Measurements from ENCODE around the gene ABCD4. TPM values are rescaled to one million over a fixed set of nuclear protein-coding genes. Genes with fewer than 3 reads are reported as not detected.

ABCD4 gene
- total RNA-seq, 4 donors from 2014 or later: 28.9 to 49.8 (median 43.2) TPM

DNA sequence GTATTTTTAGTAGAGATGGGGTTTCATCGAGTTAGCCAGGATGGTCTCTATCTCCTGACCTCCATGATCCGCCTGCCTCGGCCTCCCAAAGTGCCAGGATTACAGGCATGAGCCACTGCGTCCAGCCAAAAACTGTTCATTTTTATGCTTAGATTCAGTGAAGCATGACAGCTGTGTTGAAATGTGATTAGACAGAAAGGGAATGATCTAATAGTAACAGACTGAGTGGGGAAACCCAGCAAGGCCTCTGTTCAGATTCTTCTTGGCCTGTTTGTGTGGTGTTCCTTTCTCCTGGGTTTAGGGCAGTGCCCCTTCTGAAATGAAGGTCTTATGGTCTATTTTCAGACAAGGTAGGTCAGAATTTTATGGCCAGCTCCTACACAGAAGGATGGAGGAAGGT is 11.8 kb upstream of the ABCD4 start:
- TF ChIP-seq, protein P1, sequence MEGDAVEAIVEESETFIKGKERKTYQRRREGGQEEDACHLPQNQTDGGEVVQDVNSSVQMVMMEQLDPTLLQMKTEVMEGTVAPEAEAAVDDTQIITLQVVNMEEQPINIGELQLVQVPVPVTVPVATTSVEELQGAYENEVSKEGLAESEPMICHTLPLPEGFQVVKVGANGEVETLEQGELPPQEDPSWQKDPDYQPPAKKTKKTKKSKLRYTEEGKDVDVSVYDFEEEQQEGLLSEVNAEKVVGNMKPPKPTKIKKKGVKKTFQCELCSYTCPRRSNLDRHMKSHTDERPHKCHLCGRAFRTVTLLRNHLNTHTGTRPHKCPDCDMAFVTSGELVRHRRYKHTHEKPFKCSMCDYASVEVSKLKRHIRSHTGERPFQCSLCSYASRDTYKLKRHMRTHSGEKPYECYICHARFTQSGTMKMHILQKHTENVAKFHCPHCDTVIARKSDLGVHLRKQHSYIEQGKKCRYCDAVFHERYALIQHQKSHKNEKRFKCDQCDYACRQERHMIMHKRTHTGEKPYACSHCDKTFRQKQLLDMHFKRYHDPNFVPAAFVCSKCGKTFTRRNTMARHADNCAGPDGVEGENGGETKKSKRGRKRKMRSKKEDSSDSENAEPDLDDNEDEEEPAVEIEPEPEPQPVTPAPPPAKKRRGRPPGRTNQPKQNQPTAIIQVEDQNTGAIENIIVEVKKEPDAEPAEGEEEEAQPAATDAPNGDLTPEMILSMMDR (IDR thresholded peaks at IDR 0.05; ENCODE audit: low read depth): no peak

DNA sequence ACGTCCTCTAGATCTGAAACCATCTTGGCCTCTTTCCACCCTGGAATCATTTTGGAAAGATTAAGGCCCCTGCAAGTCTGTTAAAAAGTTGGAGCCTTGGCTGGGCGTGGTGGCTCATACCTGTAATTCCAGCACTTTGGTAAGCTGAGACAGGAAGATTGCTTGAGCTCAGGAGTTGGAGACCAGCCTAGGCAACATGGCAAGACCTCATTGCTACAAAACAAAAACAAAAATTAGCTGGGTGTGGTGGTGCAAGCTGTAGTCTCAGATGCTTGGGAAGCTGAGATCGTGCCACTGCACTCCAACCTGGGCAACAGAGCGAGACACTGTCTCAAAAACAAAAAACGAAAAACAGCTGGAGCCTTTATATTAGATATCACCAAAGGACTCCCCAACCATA is 10.9 kb upstream of the ABCD4 start:
- TF ChIP-seq, protein P1 (IDR thresholded peaks at IDR 0.05; ENCODE audit: low read depth): no peak

DNA sequence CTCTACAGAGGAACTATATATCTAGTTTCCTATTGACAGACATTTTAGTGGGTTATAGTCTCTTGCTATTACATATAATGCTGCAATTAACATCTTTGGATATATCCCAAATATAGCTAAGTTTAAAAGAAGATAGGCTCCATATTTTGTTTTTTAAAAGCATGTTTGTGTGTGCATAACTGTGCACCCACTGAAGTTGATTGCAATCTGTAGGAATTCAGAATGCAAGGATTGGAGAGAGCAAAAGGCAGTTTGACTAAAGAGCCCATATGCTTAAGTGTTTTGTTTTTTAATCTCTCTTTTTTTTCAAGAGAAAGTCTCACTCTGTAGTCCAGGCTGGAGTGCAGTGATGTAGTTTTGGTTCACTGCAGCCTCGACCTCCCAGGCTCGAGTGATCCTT is 9.4 kb upstream of the ABCD4 start:
- TF ChIP-seq, protein P1 (IDR thresholded peaks at IDR 0.05; ENCODE audit: low read depth): no peak

DNA sequence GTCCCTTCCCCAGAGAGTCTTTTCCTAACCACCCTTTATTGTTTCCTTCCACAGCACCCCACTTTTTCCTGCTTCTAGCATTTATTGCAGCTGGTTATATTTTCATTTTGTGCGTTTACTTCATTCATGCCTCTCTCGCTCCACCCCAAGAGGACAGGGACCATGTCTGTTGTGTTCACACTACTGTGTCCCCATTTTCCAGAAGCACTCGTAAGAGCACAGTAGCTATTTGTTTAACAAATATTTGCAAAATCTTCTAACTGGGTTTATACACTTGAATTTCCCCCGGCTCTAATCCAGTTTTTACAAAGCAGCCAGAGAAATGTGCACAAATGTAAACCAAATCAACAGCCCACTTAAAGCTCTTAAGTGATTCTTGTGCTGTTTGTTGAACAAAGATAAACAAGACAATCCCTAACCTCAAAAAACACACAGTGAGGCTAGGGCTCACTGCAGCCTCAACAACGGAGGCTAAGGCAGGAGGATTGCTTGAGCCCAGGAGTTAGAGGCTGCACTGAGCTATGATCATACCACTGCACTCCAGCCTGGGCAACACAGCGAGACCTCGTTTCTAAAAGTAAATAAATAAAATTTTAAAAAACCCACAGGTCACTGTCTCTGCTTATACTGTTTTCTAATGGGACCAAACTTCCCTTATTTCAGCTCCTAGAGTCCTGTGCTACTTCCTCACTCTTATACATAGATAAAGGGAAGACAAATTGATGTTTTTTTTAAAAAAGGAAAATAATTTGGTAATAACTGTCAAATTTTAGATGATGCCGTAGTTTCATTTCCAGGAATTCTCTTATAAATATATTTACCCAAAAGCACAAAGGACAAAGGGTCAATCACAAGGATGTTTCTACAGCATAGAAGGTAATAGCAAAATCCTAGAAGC is 6.6 kb upstream of the ABCD4 start:
- TF ChIP-seq, protein P1 (IDR thresholded peaks at IDR 0.05; ENCODE audit: low read depth): no peak

DNA sequence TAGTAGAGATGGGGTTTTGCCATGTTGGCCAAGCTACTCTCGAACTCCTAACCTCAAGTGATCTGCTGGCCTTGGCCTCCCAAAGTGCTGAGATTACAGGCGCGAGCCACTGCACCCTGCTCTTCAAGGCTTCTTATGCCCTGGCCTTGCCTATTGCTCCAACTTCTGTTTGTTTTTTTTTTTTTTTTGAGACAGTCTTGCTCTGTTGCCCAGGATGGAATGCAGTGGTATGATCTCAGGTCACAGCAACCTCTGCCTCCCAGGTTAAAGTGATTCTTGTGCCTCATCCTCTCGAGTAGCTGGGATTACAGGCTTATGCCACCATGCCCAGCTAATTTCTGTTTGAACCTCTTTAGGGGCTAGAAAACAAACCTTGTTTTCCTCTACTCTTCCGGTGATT is 6.0 kb upstream of the ABCD4 start:
- TF ChIP-seq, protein P1 (IDR thresholded peaks at IDR 0.05; ENCODE audit: low read depth): no peak

DNA sequence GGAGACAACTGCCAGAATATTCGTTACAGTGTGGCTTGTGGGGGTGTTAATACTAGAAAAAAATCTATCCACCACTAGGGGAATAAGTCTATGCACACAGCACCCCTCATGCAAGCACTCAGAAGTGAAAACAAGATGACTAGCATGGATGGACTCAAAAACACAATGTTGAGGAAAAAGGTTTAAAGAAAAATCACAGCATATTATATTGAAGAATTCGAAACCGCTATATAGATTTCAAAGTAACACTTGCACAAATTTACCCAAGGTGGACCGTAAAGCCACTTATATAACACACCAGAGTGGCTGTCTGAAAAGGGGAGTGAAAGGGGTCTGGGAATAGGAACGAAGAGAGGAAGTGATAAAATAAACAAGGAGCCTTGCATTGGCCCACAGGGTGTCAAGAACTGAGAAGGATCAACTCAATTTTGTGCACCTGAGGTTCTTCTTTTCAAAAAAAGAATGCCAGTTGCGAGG is 544 bp downstream of the ABCD4 start:
- TF ChIP-seq, protein P1 (IDR thresholded peaks at IDR 0.05; ENCODE audit: low read depth): no peak

DNA sequence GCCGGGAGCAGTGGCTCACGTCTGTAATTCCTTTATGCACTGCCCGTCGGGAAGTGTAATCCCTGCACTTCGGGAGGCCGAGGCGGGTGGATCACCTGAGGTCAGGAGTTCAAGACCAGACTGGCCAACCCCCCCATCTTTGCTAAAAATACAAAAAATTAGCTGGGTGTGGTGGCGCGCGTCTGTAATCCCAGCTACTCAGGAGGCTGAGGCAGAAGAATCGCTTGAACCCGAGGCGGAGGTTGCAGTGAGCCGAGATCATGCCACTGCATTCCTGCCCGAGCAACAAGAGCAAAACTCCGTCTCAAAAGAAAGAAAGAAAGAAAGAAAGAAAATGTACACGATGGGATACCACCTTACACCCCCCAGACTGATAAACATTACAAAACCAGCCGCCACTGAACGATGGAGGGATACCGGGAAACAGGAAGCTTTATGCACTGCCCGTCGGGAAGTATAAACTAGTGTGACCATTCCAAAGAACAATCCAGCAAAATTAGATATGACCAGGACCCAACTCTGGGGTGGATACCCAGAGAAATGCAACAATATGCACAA is 1.1 kb downstream of the ABCD4 start:
- TF ChIP-seq, protein P1 (IDR thresholded peaks at IDR 0.05; ENCODE audit: low read depth): no peak
